Renal cortex interstitium (tissue), 15 donors: ENCODE data around the gene RIT2. TPM values are rescaled to one million over a fixed set of nuclear protein-coding genes. Genes with fewer than 3 reads are reported as not detected.

Source experiments
- DNase-seq, 11 donors: peaks; one replicate each; pipeline ENCODE4 v3.0.0-alpha.2; 2013; ENCODE audit warnings: low read depth in 9 of 11, low spot score in 4 of 11; ENCODE audit errors: extremely low read depth in 1 of 11
- long read RNA-seq, 16 experiments: transcript quantifications; one replicate each; lab custom pipeline, GENCODE V29; 2026
- polyA plus RNA-seq, 3 donors: library from polyadenylated mRNA; unstranded; fragments of 120-200 nt; gene quantifications; one replicate each; pipeline ENCODE4 v1.2.1, GENCODE V29; 2013; ENCODE audit not compliant: insufficient read length in 3 of 3

RIT2 gene
- under 1 TPM in 1 of 3 donors, not detected in 2; 0.09 TPM for polyA plus RNA-seq
- long read RNA-seq, donor 1, result 0 reads
- long read RNA-seq, donor 2, result 0 reads
- long read RNA-seq, donor 3, result 0 reads
- long read RNA-seq, donor 4, result 0 reads
- long read RNA-seq, donor 5, result 0 reads
- long read RNA-seq, donor 6, result 0 reads
- long read RNA-seq, donor 7, result 0 reads
- long read RNA-seq, donor 8, result 0 reads
- long read RNA-seq, donor 9, result 0 reads
- long read RNA-seq, donor 10, result 0 reads
- long read RNA-seq, donor 11, result 0 reads
- long read RNA-seq, donor 12, result 0 reads
- long read RNA-seq, donor 13, result 0 reads
- long read RNA-seq, donor 14, result 0 reads
- long read RNA-seq, donor 15, result 0 reads
- long read RNA-seq, donor 16, result 0 reads

DNA sequence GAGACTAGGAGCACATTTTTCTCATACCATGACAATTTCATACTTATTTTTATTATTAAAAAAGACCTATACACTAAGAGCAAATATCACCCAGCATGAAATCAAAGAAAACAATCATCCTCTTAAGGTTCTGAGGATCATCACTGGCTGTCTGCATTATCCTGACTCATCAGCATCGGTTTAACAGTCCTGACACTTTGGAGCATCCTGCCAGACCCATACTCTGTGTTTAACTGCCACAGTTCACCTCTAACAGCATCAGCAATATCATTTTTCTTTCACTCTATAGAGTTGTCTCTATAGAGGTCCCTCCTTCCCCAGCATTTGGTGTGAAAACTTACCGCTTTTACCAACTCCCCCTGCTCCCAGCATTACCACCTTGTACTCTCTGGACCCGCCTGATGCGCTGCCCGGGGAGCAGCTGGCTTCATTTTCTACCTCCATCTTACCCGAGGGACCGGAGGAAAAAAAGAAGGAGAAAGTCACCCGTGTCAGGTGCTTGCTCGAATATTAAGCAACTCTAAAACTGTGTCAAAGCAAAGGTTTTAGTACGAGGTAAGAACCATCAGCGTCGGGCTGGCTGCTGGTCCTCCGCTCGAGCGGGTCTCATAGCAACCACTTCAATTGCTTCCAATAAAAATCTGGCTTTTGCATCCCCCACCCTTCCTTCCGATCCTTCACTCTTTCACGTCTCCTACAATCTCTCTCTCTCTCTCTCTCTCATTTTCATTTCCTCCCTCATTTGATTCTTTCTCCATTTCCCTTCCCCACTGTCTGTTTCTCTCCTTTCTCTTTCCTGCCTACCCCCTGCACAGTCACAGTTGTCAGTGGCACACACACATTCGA lies at the start of gene RIT2:
RIT2 (minus strand) TSS at position 610 of the 846 bp plus-strand sequence.
- DNase-seq, result no peak

DNA sequence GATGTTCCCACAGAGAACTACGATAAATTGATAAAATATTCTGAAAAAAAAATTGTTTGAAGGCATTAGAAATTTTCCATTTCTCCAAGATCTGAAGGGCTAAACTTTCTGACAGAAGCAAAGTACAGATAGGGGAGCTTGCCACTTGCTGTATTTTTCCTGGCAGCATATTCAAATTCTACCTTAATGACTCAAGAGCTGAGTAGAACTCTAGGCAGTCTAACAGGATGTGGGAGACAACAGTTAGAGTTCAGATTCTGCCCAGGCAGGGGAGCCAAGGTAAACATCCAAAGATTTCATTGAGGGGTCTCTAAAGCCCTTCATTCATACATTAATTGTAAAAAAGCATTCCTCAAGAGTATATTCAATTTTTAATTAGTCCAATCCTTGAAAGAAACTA lies 46.0 kb upstream of the RIT2 start:
- no peak for DNase-seq

DNA sequence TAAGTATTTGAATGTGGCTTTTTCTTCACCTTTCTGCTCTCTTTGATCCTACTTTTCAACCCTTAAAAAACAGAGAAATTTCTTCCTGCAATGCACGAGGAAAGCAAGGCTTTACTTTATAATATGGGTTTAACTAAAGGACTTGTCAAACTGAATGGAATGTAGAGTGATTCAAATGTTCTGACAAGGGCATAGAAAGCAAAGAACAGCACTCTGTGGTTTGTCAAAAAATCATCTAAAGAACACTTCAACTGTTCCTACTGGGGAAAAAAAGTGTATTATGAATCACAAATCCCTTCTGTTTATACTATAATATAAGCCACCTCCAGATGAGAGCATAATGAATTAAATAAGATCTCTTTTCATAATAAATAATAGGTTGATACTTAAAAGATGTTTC lies 45.0 kb upstream of the RIT2 start:
- DNase-seq, result no peak

DNA sequence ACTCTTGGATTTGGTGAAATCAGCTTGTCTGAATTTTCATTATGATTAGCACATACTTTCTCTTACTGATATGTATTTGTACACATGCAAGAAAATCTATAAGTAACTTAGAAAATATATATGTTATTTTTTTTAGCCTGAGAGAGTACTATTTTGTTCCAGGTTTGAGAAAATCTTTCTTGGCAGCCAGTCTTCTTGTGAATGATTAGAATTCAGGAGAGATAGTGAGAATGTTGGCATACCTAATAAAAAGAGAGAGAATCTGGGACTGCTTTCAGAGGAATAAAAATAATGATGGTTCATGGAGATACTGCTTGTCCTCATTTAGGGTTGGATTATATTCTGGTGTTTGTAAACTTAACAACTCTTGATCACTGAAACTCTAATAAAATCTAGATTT lies 44.4 kb upstream of the RIT2 start:
- DNase-seq, result no peak

DNA sequence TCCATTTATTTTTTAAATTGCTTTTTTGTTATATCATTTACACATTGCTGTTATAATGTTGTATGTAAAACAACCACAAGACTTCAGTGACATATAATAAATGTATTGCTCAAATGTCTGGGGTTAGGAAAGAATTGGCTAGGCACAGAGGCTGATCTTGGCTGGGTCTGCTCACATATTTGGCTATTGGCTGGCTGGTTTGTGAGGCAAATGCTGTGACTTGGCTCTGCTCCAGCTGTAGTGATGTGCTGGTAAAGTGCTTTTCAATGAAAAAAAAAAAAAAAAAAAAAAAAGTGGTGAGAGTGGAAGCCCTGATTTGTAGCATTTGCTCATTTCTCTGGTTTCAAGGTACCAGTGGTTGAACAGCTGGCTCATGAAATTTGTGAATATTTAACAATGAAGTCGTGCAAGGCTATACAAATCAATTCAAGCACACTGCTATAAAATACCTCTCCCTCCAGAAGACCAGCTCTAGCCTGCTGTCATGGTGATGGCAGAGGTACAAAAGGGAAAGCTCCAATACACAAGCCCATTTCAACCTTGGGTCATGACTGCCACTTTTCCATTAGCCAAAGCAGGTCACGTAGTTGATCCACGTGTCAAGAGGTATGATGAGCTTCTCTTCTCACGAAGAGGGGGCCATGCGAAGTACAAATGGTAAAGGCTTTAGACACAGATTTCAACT lies 43.7 kb upstream of the RIT2 start:
- no peak for DNase-seq

DNA sequence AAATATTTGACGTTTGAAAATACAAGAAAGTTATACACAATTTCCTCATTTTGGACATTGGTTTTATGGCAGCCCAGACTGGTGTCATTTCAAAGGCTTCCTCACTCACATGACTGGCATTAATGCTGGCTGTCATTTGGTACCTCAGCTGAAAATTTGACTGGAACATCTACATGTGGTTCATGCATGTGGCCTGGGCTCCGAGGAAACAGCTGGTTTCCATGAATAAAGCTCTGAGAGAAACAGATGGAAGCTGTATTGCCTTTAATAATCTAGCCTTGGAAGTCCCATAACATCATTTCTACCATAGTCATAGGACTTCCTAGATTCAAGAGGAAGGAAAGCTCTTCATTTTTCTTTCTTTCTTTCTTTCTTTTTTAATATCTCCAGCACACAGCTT lies 42.9 kb upstream of the RIT2 start:
- DNase-seq, result no peak

DNA sequence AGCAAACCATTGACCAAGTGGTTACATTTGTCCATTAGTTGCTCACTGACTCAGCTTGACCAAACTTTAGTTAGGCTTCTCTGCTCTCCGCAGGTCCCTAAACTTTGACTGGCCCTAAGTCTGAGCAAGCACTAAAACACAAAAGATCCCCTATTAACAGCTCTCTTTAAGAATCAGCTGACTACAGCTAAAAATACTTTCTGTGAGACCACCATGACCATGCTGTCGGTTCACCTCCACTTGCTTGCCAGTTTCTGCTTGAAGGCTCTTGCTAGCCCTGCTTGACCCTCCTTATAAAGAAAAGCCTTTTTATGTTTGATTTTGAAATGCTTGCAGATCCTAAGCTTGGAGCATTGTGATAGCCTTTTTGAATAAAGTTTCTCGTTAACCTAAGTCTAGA lies 40.4 kb upstream of the RIT2 start:
- DNase-seq, result peak in 1 of 11 donors; percentile 6

DNA sequence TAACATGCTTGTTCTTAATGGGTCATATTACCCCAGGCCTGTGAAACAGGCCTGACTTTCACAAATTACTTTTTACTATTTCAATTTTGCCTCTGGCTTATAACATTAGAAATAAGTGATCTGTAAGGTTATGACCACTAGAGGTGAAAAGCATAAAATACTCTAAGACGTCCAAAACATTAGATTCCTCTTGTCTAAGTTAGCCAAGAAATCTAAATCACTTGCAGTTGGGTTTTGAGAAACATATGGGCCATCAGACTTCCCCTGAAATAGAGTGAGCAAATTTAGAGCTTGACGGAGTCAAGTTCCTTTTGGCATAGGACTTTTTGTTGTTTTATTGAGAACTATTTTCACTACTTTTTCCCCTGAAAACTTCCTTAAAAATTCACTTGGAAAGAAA lies 32.7 kb upstream of the RIT2 start:
- peak in 10 of 11 donors; percentile 12 to 60 (median 41) for DNase-seq

DNA sequence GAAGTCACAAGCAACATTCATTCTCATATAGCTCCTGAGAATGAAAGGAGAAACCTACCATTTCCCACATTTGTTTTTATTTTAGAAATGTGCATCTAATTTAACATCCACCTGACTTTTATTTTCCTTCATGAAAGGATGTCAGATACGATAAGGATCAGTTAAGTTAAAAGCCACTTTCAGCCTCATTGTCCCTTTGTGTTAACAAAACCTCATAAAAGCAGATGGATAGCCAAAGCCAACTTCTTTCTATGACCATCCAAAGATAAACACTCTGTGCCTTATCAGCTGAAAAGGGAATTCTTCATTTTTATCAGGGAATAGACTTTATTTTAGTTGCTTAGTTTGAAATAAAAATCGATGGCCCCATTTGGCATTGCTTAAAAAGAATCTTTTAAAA lies 25.7 kb upstream of the RIT2 start:
- no peak for DNase-seq

DNA sequence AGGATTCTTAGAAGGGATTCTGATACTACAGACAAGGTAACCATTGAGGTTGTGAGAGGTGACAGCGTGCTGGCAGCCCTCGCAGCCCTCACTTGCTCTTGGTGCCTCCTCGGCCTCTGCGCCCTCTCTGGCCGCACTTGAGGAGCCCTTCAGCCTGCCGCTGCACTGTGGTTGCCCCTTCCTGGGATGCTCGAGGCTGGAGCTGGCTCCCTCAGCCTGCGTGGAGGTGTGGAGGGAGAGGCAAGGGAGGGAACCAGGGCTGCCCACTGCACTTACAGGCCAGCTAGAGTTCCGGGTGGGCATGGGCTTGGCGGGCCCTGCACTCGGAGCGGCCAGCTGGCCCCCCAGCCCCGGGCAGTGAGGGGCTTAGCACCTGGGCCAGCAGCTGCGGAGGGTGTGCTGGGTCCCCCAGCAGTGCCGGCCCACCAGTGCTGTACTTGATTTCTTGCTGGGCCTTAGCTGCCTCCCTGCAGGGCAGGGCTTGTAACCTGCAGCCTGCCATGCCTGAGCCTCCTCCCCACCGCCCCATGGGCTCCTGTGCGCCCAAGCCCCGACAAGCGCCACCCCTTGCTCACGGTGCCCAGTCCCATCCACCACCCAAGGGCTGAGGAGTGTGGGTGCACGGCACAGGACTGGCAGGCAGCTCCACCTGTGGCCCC lies 23.9 kb upstream of the RIT2 start:
- DNase-seq, result no peak

DNA sequence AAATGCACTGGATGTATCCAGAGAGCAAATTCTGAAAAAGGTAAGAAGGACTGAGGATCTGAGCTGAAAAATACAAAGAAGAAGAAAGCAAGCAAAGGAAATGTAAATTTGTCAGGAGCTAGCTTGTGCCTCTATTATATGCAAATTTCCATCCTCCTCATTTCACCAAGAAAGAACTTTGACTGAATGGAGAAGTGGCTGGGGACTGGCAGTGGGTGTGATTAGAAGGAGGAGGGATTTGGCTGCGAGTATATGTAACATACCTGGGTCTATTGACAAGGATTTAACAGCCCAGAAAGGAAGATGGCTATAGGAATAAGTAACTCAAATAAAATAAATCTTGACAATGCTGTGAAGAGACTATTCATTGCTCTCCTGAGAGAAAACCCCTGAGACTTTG lies 19.4 kb upstream of the RIT2 start:
- DNase-seq, result no peak

DNA sequence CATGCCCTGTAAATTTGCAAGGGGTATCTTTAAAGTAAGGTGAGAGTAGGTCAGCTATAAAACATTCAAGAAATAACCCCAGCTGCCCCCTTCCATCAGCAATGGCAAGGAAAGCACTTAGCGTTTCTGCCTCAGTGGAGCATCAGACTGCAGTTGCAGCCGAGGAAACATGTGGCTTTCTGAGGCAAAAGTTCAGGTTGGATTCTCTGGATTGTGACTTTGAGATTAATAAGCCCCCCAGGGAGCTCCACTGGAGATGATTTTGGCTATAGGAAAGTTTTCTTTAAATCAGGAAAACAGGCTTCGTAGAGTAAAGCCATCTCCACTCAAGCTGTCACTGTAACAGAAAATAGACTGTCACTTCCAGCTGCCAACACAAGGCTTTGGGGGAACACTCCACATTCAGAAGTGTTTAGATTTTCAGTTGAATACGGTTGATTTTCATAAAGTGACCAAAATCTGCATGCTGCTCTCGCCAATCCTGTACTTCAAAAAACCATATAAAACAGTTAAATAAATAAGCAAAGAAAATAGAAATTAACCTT lies 15.3 kb upstream of the RIT2 start:
- no peak for DNase-seq

DNA sequence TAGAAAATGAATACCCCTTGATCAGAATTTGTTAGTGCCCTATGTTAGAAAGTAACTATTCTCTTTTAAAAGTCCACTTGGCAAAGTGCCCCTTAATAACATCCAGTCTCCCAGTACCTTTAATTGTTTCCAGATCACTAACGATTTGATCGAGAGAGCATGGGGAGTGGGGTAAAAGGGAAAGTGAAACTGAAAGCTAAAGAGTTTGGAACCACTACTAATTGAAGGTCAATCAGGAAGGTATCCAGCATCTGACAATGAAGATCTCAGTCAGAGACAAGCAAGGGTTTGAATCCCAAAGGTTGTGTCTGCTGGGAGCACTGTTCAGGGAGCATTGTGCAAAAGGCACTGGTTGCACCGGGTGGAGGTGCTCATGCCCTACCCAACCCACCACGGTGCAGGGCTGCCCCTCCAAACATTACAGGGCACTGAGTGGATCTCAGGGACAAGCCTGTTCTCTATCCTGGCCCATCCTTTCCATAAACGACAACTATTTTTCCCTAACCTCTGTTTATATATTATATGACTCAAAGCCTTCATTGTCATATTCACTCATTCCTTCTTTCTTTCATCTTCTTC lies 14.6 kb upstream of the RIT2 start:
- no peak for DNase-seq

DNA sequence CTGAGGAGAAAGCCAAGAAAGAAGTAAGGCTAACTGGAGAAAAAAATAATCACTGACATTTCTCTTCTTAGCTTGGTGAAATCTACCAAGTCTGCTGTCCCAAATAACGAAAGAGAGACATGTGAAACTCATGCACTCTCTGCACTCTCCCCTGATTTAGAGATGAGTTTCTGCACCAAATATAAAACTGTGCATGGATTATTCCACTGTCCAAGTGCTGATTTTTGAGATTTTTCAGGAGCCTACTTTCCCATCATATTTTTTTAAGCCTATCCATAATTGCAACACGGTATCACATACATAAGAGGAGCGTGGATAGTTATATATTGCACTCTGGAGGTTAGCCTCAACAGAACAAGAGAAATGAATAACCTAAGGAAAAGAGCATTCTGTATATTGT lies 10.0 kb upstream of the RIT2 start:
- DNase-seq, result no peak

DNA sequence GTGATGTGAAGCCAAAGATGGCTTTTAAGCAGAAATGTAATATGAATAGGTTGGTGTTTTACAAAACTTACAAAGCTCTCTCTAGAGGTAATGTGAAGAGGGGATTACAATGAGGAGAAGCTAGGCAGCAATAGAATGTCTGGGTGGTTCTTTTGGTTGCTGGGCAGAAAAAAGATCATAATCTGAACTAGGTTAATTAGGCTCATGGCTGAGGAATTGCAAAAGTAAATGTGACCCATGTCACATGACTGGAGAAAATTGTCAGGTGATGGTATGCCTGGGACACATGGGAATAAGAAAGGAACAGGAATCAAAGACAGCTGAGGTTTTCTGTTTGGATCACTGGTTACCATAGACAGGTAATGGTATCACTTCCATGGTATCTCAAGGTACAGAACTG lies 7.5 kb upstream of the RIT2 start:
- no peak for DNase-seq

DNA sequence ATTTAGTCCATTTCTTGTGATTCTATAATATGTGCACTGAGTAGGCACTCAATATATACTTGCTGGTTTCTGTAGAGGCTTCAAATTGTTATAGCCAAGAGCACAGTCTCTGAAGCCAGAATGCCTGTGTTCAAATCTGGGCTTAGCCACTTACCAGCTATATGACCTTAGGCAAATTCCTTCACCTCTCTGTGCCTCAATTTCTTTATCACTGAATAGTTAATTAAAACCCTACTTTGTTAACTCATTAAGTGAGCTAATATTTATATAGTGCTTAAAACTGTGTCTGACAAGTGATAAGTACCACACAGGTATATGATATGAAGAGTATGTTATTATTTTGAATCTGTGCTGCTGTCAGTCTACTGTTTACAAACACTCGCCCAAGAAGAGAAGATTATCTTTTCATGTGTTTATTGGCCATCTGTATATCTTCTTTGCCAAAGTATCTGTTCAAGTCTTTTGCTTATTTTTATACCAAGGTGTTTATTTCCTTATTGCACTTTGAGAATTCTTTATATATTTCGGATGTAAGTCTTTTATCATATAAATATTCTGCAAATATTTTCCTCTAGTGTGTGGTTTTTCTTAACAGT lies 1.3 kb upstream of the RIT2 start:
- no peak for DNase-seq

DNA sequence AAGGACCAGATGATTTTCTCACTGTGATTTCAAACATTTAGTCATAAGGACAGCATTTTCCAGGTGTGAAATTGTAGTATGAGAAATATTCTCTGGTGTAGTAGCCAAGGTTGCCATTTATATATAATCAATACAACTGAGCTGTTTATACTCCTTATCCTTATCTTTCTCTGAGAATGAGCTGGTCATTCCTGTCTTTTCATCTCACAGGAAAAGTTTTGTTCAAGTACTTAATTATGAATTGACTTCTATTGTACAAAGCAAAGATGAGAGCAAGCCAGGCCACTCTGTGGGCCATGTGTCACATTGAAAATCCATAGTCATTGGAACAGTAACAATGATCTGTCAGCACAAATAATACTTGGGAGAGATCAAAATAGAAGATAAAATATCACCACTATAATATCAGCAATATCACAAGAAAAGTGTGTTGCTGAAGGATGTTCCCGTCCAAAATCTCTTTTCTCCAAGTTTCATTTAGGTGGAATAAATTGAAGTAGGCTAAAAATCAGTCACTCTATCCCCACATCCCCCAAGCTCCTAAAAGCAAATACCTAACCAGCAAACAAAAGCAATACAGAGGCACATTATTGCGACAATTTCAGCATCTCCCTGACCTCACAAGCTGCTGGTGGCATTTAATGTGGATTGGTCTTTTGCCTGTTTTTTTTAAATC lies 2.1 kb downstream of the RIT2 start:
- no peak for DNase-seq

DNA sequence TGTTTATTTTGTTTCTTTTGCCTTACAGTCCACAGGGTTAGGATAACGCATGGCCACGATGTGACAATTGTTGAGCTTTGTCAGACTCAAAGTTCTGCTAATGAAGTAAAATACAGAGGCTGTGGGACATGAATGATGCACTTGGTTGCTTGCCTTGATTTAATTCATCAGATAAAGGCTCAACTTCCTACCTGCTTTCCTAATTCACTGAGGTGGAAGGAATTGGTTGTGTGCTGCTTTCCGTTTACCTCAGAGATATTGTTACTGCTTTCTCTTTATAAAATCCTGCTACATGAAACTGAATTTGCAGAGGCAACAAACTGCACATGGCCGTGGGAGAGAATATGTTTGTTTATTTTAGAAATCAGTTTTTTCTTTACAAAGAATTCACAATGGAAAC lies 6.6 kb downstream of the RIT2 start:
- DNase-seq, result no peak
